Liver (tissue), 9 donors: ENCODE data around the gene RPL7A. TPM values are rescaled to one million over a fixed set of nuclear protein-coding genes. Genes with fewer than 3 reads are reported as not detected.

Experiments
- DNase-seq: peaks from one replicate; pipeline ENCODE4 v3.0.0-alpha.2; 2017; ENCODE audit warnings: low spot score
- H3K27ac ChIP-seq, 2 donors: one replicate each; pipeline ENCODE4 v1.7.0; 2013; ENCODE audit warnings: inconsistent platforms in 2 of 2, low read length in 2 of 2, control low read depth in 1 of 2, low read depth in 1 of 2, mild to moderate bottlenecking in 1 of 2
- H3K27me3 ChIP-seq, 4 donors: one replicate each; pipeline versions ENCODE4 v1.6.1 to v1.7.0; 2013; ENCODE audit warnings: low read length in 3 of 4, inconsistent platforms in 1 of 4, mild to moderate bottlenecking in 1 of 4, moderate library complexity in 1 of 4; ENCODE audit not compliant: control insufficient read depth in 4 of 4, insufficient read depth in 4 of 4
- H3K36me3 ChIP-seq, 4 donors: one replicate each; pipeline versions ENCODE4 v1.6.1 to v1.7.0; 2013; ENCODE audit warnings: low read length in 3 of 4, mild to moderate bottlenecking in 3 of 4, low read depth in 1 of 4, moderate library complexity in 1 of 4; ENCODE audit not compliant: control insufficient read depth in 4 of 4, insufficient read depth in 3 of 4
- H3K4me1 ChIP-seq, 4 donors: one replicate each; pipeline versions ENCODE4 v1.6.1 to v1.7.0; 2013; ENCODE audit warnings: low read length in 3 of 4, mild to moderate bottlenecking in 3 of 4, moderate library complexity in 1 of 4; ENCODE audit not compliant: control insufficient read depth in 4 of 4, insufficient read depth in 4 of 4
- H3K4me3 ChIP-seq, 3 donors: one replicate each; pipeline versions ENCODE4 v1.6.1 to v1.7.0; 2013; ENCODE audit warnings: low read length in 3 of 3, control low read depth in 1 of 3, low read depth in 1 of 3, mild to moderate bottlenecking in 1 of 3
- H3K9ac ChIP-seq, 2 donors: one replicate each; pipeline ENCODE4 v1.7.0; 2013; ENCODE audit warnings: low read length in 2 of 2, mild to moderate bottlenecking in 2 of 2, moderate library complexity in 2 of 2, control low read depth in 1 of 2, low read depth in 1 of 2
- H3K9me3 ChIP-seq, 4 donors: one replicate each; pipeline versions ENCODE4 v1.6.1 to v1.7.0; 2013; ENCODE audit warnings: low read length in 3 of 4; ENCODE audit not compliant: control insufficient read depth in 4 of 4
- EGR1 ChIP-seq, 2 donors: IDR thresholded peaks; 2 replicates each; pipeline ENCODE4 v1.6.1; 2016 to 2018; ENCODE audit warnings: antibody characterized with exemption in 2 of 2, low read depth in 2 of 2
- FOXA1 ChIP-seq: IDR thresholded peaks from 2 replicates; pipeline ENCODE4 v1.6.1; 2016; ENCODE audit warnings: antibody characterized with exemption
- FOXA2 ChIP-seq: IDR thresholded peaks from 2 replicates; pipeline ENCODE4 v1.6.1; 2016; ENCODE audit warnings: antibody characterized with exemption
- HNF4G ChIP-seq: IDR thresholded peaks from 2 replicates; pipeline ENCODE4 v1.6.1; 2016; ENCODE audit warnings: antibody characterized with exemption
- JUND ChIP-seq, 2 donors: IDR thresholded peaks; 2 replicates each; pipeline ENCODE4 v1.6.1; 2016; ENCODE audit warnings: antibody characterized with exemption in 2 of 2
- NR2F2 ChIP-seq: IDR thresholded peaks from 2 replicates; pipeline ENCODE4 v1.6.1; 2016; ENCODE audit warnings: antibody characterized with exemption
- RAD21 ChIP-seq, 2 donors: IDR thresholded peaks; 2 replicates each; pipeline ENCODE4 v1.6.1; 2016; ENCODE audit warnings: antibody characterized with exemption in 2 of 2, mild to moderate bottlenecking in 2 of 2
- RXRA ChIP-seq, 2 donors: IDR thresholded peaks; 2 replicates each; pipeline ENCODE4 v1.6.1; 2017 to 2018; ENCODE audit warnings: antibody characterized with exemption in 2 of 2, mild to moderate bottlenecking in 1 of 2
- SP1 ChIP-seq: IDR thresholded peaks from 2 replicates; pipeline ENCODE4 v1.6.1; 2018; ENCODE audit warnings: antibody characterized with exemption, mild to moderate bottlenecking
- TAF1 ChIP-seq: conservative IDR thresholded peaks from 2 replicates; pipeline ENCODE4 v1.6.1; 2016; ENCODE audit warnings: antibody characterized with exemption, mild to moderate bottlenecking
- WGBS: extraction: QIAGEN DNeasy Blood & Tissue Kit; methylation state at CpG from one replicate; pipeline ENCODE4 v1.1.7; 2013; 5-methylcytosine and 5-hydroxymethylcytosine counted together
- polyA plus RNA-seq, 2 donors: library from polyadenylated mRNA; stranded (reverse) in 1 of 2; unstranded in 1 of 2; fragments of 200-250 nt in 1 of 2; fragments of >200 nt in 1 of 2; fragmentation: Nextera tagmentation in 1 of 2; extraction: Ambion mirVana in 1 of 2; gene quantifications; one replicate each; pipeline versions ENCODE4 v1.2.1 to v1.2.3, GENCODE V29; 2013 to 2015
- total RNA-seq, 2 donors: library from RNA; depleted of rRNA; stranded (reverse); fragments of >200 nt; gene quantifications; one replicate each; pipeline ENCODE4 v1.2.3, GENCODE V29; 2014
- TF ChIP-seq, protein P1 (sequence below): fragments of 150-350 bp; IDR thresholded peaks from 2 replicates; pipeline ENCODE4 v1.5.1; 2017; ENCODE audit warnings: improper control_type of control experiment, low read depth, low read length; ENCODE audit not compliant: missing input control
- TF ChIP-seq, protein P2 (sequence below): IDR thresholded peaks from 2 replicates; pipeline ENCODE4 v1.6.1; 2016; ENCODE audit warnings: antibody characterized with exemption
- TF ChIP-seq, protein P3 (sequence below): IDR thresholded peaks from 2 replicates; pipeline ENCODE4 v1.6.1; 2016; ENCODE audit warnings: antibody characterized with exemption
- TF ChIP-seq, protein P4 (sequence below): IDR thresholded peaks from 2 replicates; pipeline ENCODE4 v1.6.1; 2016; ENCODE audit warnings: antibody characterized with exemption
- TF ChIP-seq, protein P5 (sequence below): IDR thresholded peaks from 2 replicates; pipeline ENCODE4 v1.6.1; 2016; ENCODE audit warnings: antibody characterized with exemption, mild to moderate bottlenecking
- donor health status: healthy.
- donor health status: healthy.
- donor health status: healthy.
- donor health status: healthy.
- donor health status: healthy.

RPL7A gene
- total and polyA plus RNA-seq, 4 donors = 215 to 930 (median 704) TPM

DNA sequence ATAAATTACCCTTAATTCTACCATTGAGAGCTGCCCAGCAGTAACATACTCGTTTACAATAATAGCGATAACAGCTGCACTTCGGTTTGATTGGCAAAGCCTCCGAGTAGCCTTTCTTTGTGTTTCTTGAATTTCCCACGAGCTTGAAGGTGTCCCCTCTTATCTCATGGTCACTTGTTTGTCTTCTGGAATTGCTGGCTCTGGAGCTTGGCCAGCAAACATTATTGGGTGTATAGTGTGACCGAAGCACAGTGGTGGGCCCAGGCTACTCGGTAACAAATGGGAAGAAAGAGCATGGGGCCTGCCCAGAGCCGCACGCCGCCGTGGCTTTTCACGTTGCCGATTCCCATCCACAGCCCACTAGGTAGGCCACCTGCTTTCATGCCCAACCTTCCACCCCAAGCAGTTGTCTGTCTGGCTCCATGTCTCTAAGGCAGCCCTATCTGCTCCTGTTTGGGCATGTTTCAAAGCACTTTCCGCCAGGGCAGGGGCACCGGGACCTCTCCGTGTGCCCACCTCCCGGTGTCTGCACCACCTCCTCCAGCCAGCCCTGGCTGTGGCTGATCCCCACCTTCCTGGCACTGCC, 36.8 kb downstream of the RPL7A start:
- Histone ChIP-seq H3K4me3 (no peak overlapping the region), H3K9me3 (no peaks in the 10 kb centered on the region), H3K4me1 (no peaks in the 10 kb centered on the region), H3K27me3 (no peaks in the 10 kb centered on the region), H3K9ac (no peak overlapping the region), H3K36me3 (no peaks in the 10 kb centered on the region), H3K27ac (no peak overlapping the region)
- no peak for DNase-seq
- TF ChIP-seq, protein P1, sequence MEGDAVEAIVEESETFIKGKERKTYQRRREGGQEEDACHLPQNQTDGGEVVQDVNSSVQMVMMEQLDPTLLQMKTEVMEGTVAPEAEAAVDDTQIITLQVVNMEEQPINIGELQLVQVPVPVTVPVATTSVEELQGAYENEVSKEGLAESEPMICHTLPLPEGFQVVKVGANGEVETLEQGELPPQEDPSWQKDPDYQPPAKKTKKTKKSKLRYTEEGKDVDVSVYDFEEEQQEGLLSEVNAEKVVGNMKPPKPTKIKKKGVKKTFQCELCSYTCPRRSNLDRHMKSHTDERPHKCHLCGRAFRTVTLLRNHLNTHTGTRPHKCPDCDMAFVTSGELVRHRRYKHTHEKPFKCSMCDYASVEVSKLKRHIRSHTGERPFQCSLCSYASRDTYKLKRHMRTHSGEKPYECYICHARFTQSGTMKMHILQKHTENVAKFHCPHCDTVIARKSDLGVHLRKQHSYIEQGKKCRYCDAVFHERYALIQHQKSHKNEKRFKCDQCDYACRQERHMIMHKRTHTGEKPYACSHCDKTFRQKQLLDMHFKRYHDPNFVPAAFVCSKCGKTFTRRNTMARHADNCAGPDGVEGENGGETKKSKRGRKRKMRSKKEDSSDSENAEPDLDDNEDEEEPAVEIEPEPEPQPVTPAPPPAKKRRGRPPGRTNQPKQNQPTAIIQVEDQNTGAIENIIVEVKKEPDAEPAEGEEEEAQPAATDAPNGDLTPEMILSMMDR = no peak
- TF ChIP-seq NR2F2 (no peak), TAF1 (no peak)
- TF ChIP-seq, protein P2, sequence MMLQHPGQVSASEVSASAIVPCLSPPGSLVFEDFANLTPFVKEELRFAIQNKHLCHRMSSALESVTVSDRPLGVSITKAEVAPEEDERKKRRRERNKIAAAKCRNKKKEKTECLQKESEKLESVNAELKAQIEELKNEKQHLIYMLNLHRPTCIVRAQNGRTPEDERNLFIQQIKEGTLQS = no peak
- 88% methylated on average over 17 of the region's 17 CpGs for WGBS

DNA sequence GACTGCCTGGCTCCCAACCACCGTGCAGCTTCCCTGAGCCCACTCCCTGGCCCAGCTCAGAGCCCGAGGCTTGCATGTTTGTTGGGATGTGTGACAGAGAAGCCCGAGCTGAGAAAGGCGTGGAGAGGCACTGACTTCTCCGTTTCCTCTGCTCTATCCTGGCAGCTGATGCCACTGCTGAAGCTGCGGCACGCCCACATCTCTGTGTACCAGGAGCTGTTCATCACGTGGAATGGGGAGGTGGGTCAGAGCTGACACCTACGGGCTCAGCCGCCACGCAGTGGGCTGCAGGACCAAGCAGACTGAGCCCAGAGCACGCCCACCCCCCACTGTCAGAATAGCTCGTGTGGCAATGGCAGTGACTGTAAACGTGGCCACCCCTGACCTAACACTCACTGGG, 37.4 kb downstream of the RPL7A start:
- no peak overlapping the region for H3K4me3 ChIP-seq
- TF ChIP-seq SP1 (no peak), EGR1 (IDR thresholded peaks at IDR 0.05; ENCODE audit: low read depth in 2 of 2) (no peak)
- TF ChIP-seq, protein P1 = no peak
- TF ChIP-seq, protein P2 = no peak
- TF ChIP-seq, protein P3, sequence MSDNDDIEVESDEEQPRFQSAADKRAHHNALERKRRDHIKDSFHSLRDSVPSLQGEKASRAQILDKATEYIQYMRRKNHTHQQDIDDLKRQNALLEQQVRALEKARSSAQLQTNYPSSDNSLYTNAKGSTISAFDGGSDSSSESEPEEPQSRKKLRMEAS = no peak
- no peaks in the 10 kb centered on the region for H3K9me3 ChIP-seq
- no peak overlapping the region for H3K27ac ChIP-seq
- DNase-seq = no peak
- 94% methylated on average over 14 of the region's 14 CpGs for WGBS
- no peaks in the 10 kb centered on the region for H3K27me3 ChIP-seq
- no peaks in the 10 kb centered on the region for H3K36me3 ChIP-seq
- no peaks in the 10 kb centered on the region for H3K4me1 ChIP-seq
- no peak overlapping the region for H3K9ac ChIP-seq

DNA sequence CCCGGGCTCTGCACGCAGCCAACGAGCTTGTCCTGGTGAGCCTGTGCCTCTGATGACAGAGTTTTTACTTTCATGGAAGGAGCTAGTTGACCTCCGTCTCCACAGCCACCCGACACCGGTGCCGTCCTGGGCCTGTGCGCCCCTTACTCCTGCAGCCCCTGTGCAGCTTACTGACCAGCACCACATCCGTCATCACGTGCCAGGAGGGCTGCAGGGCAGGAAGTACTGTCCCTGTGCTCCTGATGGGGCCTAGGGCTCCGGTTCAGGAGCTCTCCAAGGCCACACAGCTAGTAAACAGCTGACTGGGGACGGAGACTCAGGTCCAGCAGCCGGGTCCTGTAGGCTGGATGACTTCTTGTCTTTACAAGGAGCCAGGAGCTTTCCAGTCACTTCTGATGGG, 38.3 kb downstream of the RPL7A start:
- DNase-seq = no peak
- Histone ChIP-seq H3K36me3 (no peaks in the 10 kb centered on the region), H3K9ac (no peak overlapping the region), H3K9me3 (no peaks in the 10 kb centered on the region), H3K27me3 (no peaks in the 10 kb centered on the region), H3K27ac (no peak overlapping the region), H3K4me3 (no peak overlapping the region), H3K4me1 (no peaks in the 10 kb centered on the region)
- 90% methylated on average over 13 of the region's 13 CpGs for whole genome bisulfite sequencing
- TF ChIP-seq RXRA (IDR thresholded peaks at IDR 0.05) (no peak), NR2F2 (no peak), JUND (IDR thresholded peaks at IDR 0.05) (no peak), RAD21 (IDR thresholded peaks at IDR 0.05) (no peak), HNF4G (no peak), EGR1 (IDR thresholded peaks at IDR 0.05; ENCODE audit: low read depth in 2 of 2) (no peak), FOXA2 (no peak), FOXA1 (no peak)
- TF ChIP-seq, protein P3 = no peak
- TF ChIP-seq, protein P4, sequence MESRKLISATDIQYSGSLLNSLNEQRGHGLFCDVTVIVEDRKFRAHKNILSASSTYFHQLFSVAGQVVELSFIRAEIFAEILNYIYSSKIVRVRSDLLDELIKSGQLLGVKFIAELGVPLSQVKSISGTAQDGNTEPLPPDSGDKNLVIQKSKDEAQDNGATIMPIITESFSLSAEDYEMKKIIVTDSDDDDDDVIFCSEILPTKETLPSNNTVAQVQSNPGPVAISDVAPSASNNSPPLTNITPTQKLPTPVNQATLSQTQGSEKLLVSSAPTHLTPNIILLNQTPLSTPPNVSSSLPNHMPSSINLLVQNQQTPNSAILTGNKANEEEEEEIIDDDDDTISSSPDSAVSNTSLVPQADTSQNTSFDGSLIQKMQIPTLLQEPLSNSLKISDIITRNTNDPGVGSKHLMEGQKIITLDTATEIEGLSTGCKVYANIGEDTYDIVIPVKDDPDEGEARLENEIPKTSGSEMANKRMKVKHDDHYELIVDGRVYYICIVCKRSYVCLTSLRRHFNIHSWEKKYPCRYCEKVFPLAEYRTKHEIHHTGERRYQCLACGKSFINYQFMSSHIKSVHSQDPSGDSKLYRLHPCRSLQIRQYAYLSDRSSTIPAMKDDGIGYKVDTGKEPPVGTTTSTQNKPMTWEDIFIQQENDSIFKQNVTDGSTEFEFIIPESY = no peak
- TF ChIP-seq, protein P5, sequence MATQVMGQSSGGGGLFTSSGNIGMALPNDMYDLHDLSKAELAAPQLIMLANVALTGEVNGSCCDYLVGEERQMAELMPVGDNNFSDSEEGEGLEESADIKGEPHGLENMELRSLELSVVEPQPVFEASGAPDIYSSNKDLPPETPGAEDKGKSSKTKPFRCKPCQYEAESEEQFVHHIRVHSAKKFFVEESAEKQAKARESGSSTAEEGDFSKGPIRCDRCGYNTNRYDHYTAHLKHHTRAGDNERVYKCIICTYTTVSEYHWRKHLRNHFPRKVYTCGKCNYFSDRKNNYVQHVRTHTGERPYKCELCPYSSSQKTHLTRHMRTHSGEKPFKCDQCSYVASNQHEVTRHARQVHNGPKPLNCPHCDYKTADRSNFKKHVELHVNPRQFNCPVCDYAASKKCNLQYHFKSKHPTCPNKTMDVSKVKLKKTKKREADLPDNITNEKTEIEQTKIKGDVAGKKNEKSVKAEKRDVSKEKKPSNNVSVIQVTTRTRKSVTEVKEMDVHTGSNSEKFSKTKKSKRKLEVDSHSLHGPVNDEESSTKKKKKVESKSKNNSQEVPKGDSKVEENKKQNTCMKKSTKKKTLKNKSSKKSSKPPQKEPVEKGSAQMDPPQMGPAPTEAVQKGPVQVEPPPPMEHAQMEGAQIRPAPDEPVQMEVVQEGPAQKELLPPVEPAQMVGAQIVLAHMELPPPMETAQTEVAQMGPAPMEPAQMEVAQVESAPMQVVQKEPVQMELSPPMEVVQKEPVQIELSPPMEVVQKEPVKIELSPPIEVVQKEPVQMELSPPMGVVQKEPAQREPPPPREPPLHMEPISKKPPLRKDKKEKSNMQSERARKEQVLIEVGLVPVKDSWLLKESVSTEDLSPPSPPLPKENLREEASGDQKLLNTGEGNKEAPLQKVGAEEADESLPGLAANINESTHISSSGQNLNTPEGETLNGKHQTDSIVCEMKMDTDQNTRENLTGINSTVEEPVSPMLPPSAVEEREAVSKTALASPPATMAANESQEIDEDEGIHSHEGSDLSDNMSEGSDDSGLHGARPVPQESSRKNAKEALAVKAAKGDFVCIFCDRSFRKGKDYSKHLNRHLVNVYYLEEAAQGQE = no peak
- TF ChIP-seq, protein P2 = no peak
